Osteocyte (in vitro differentiated cells): ENCODE data around the gene OR7C1. TPM values are rescaled to one million over a fixed set of nuclear protein-coding genes. Genes with fewer than 3 reads are reported as not detected.

Source experiments
- DNase-seq: peaks from one replicate; pipeline ENCODE4 v3.0.0; 2021; ENCODE audit warnings: mixed read lengths; ENCODE audit not compliant: unreplicated experiment; ENCODE audit errors: extremely low spot score
- H3K27ac Mint-ChIP-seq: one replicate; pipeline ENCODE4 v1.8.0; 2021; ENCODE audit warnings: mild to moderate bottlenecking, mixed read lengths; ENCODE audit not compliant: unreplicated experiment
- H3K27me3 Mint-ChIP-seq: one replicate; pipeline ENCODE4 v1.8.0; 2021; ENCODE audit warnings: mixed read lengths; ENCODE audit not compliant: unreplicated experiment
- H3K36me3 Mint-ChIP-seq: one replicate; pipeline ENCODE4 v1.8.0; 2021; ENCODE audit warnings: mixed read lengths; ENCODE audit not compliant: unreplicated experiment
- H3K4me1 Mint-ChIP-seq: one replicate; pipeline ENCODE4 v1.8.0; 2021; ENCODE audit warnings: mixed read lengths; ENCODE audit not compliant: unreplicated experiment
- H3K4me3 Mint-ChIP-seq: one replicate; pipeline ENCODE4 v1.8.0; 2021; ENCODE audit warnings: mild to moderate bottlenecking, moderate library complexity, mixed read lengths; ENCODE audit not compliant: unreplicated experiment
- H3K9me3 Mint-ChIP-seq: one replicate; pipeline ENCODE4 v1.8.0; 2021; ENCODE audit warnings: mixed read lengths; ENCODE audit not compliant: unreplicated experiment
- CTCF ChIP-seq: fragments of 200-600 bp; sonication (generic); IDR thresholded peaks from 2 replicates; pipeline ENCODE4 v1.5.0; 2021; ENCODE audit warnings: antibody characterized with exemption, mild to moderate bottlenecking, moderate library complexity
- total RNA-seq: library from RNA; stranded (reverse); gene quantifications from 2 replicates; pipeline ENCODE4 v1.2.1, GENCODE V29; 2021

OR7C1 gene
- total RNA-seq, 1 donor from 2014 or later = not detected

GRCh38 chr19:14762111-14762510 is 72.9 kb downstream of the OR7C1 start:
- Mint-ChIP-seq H3K36me3 (no peaks in the 10 kb centered on the region), H3K9me3 (no peaks in the 10 kb centered on the region), H3K27ac (no peak overlapping the region), H3K4me3 (no peak overlapping the region), H3K4me1 (no peaks in the 10 kb centered on the region), H3K27me3 (peaks cover 15% of the 10 kb centered on the region)
- TF ChIP-seq CTCF = no peak
- DNase-seq = no peak

GRCh38 chr19:14761607-14762006 is 73.4 kb downstream of the OR7C1 start:
- Mint-ChIP-seq H3K36me3 (no peaks in the 10 kb centered on the region), H3K27me3 (peaks cover 17% of the 10 kb centered on the region), H3K9me3 (no peaks in the 10 kb centered on the region), H3K4me1 (no peaks in the 10 kb centered on the region), H3K27ac (no peak overlapping the region), H3K4me3 (no peak overlapping the region)
- DNase-seq = no peak
- no peak for TF ChIP-seq CTCF

DNA sequence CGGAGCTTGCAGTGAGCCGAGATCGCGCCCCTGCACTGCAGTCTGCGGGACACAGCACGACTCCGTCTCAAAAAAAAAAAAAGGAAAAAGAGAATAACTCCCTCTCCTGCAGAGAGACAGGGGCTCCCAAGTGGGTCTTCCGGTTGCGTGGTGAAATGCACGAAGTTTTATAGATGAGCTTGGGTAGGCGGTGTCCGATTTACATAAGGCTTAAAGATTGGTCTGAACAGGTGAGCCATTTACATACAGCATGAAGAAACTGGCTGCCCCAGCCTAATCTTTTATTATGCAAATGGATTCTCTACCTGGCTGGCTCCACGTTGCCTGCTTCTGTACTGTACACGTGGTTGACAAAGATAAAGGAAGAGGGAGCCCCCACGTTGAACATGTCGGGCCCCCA is 76.2 kb downstream of the OR7C1 start:
- H3K9me3 Mint-ChIP-seq = no peaks in the 10 kb centered on the region
- peaks cover 17% of the 10 kb centered on the region for H3K27me3 Mint-ChIP-seq
- no peaks in the 10 kb centered on the region for H3K36me3 Mint-ChIP-seq
- no peak overlapping the region for H3K27ac Mint-ChIP-seq
- H3K4me1 Mint-ChIP-seq = no peaks in the 10 kb centered on the region
- DNase-seq = no peak
- TF ChIP-seq CTCF = no peak
- no peak overlapping the region for H3K4me3 Mint-ChIP-seq

DNA sequence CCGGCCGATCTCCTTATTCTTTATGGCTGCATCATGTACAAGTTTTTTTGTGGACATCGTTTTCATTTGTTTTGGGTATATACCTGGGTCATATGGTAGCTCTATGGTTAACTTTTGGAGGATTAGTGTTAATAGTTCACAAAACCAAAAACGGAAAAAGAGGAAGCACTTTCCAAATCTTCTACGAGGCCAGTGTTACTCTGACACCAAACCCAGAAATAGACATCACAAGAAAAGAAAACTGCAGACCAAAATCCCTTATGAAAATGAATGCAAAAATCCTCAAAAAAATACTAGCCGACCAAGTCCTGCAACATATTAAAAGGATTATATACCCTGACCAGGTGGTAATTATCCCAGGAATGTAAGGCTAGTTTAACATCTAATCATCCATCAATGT is 86.4 kb downstream of the OR7C1 start:
- peaks cover 6% of the 10 kb centered on the region for H3K9me3 Mint-ChIP-seq

More for the DNA sequence above, 86.4 kb downstream of the OR7C1 start:
- Mint-ChIP-seq H3K4me3 (no peak overlapping the region), H3K4me1 (no peaks in the 10 kb centered on the region), H3K27me3 (no peaks in the 10 kb centered on the region), H3K27ac (no peak overlapping the region), H3K36me3 (no peaks in the 10 kb centered on the region)
- no peak for TF ChIP-seq CTCF
- no peak for DNase-seq

Other genes with a start within 250 kb of the OR7C1 start
- gene ADGRE3, start 160.3 kb downstream of the OR7C1 start, total RNA-seq = not detected in 2 replicates
- 23.0 and 26.2 TPM in 2 replicates for gene ZNF333, start 145.1 kb downstream of the OR7C1 start, total RNA-seq
- gene ADGRE2, start 56.6 kb downstream of the OR7C1 start, total RNA-seq = not detected in 2 replicates
- gene OR7A5, start within 50 bp of the OR7C1 start, total RNA-seq = not detected in 2 replicates
- gene OR7A10, start 13.7 kb upstream of the OR7C1 start, total RNA-seq = not detected in 2 replicates
- not detected in 2 replicates for gene OR7A17, start 50.9 kb upstream of the OR7C1 start, total RNA-seq
- not detected in 2 replicates for gene OR7C2, start 106.3 kb upstream of the OR7C1 start, total RNA-seq
- not detected in 2 replicates for gene SLC1A6, start 144.7 kb upstream of the OR7C1 start, total RNA-seq
- gene CASP14, start 214.3 kb upstream of the OR7C1 start, total RNA-seq = not detected in 2 replicates
- gene OR1I1, start 247.0 kb upstream of the OR7C1 start, total RNA-seq = not detected in 2 replicates